Sigmoid colon (tissue), 4 donors: ENCODE measurements around the gene SLCO2A1.

ENCODE experiments used
- CTCF ChIP-seq, 4 experiments: fragments of 450-650 bp in 3 of 4; fragments of 200-600 bp in 1 of 4; IDR thresholded peaks; one replicate each; pipeline ENCODE4 v1.5.1; 2016 to 2019; ENCODE audit warnings: antibody characterized with exemption in 4 of 4, mild to moderate bottlenecking in 3 of 4, moderate library complexity in 2 of 4
- EP300 ChIP-seq, 4 donors: sonication (generic); formaldehyde crosslinking; IDR thresholded peaks; one replicate each; pipeline ENCODE4 v1.6.1; 2017; ENCODE audit warnings: antibody characterized with exemption in 4 of 4
- POLR2A ChIP-seq, 2 donors: fragments of 450-650 bp; IDR thresholded peaks; one replicate each; pipeline ENCODE4 v1.6.1; 2016; ENCODE audit warnings: antibody characterized with exemption in 2 of 2, mild to moderate bottlenecking in 2 of 2, moderate library complexity in 2 of 2
- POLR2AphosphoS5 ChIP-seq, 4 donors: sonication (generic); formaldehyde crosslinking; IDR thresholded peaks; one replicate each; pipeline ENCODE4 v1.6.1; 2017; ENCODE audit warnings: antibody characterized with exemption in 4 of 4

- TF ChIP-seq CTCF (IDR thresholded peaks at IDR 0.05) (no peak), EP300 (IDR thresholded peaks at IDR 0.05) (no peak), POLR2A (IDR thresholded peaks at IDR 0.05) (no peak), POLR2AphosphoS5 (IDR thresholded peaks at IDR 0.05) (no peak)
These were observed 146.6 kb downstream of the SLCO2A1 start for GRCh38 chr3:133882986-133883586.
